ENCODE results near the gene EXOC4.

The EXOC4 gene

DNA sequence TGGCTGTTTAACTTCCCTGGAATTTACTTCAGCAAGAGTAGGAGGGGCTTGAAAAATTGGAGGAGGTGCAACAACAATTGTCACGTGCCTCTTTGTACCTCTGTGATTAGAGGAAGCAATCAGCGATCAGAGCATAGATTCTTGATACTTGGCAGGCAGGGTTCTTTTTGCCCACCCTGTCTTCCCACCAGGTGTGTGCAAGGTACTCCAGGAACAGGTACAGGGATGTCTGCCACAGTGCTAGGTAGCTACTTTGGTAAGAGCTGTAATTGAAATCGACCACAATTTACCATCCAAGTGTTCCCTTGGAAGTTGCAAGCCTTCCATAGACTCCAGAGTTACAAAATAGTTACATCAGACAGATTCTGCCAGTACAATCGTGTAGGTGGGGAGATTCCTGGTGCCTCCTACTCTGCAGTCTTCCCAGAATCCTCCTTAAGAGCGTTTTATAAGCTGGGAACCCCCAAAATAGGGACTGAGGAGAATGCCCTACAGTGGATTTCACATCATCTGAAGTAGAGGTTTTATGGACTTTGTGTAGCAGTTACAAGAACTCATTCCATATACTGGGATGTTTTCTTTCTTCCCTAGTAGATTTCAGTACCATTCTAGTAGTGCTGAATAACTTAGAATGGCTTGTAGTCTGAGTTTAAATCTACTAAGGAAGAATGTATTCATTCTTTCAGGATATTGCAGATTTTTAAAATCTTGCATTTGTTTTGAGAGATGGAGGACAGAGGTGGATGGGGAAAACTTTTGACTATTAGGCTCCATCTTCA, 101.9 kb downstream of the EXOC4 start:
- 88 to 89% methylated on average over 5 of the region's 5 CpGs for WGBS, 2 experiments
- no peaks in the 10 kb centered on the region for H3K4me1 ChIP-seq (ENCODE audit: control insufficient read depth, insufficient read depth, low read length)
- no peaks in the 10 kb centered on the region for H3K9me3 ChIP-seq (ENCODE audit: control insufficient read depth, low read length)
- H3K4me3 ChIP-seq (ENCODE audit: insufficient read depth, low read depth, low read length), result no peak overlapping the region
- no peak overlapping the region for H3K27ac ChIP-seq (ENCODE audit: insufficient read depth, low read depth, low read length, poor library complexity, severe bottlenecking)
- H3K27me3 ChIP-seq (ENCODE audit: control insufficient read depth, insufficient read depth, low read length, poor library complexity, severe bottlenecking), result no peaks in the 10 kb centered on the region
- no peaks in the 10 kb centered on the region for H3K36me3 ChIP-seq (ENCODE audit: control insufficient read depth, insufficient read depth, low read length)

DNA sequence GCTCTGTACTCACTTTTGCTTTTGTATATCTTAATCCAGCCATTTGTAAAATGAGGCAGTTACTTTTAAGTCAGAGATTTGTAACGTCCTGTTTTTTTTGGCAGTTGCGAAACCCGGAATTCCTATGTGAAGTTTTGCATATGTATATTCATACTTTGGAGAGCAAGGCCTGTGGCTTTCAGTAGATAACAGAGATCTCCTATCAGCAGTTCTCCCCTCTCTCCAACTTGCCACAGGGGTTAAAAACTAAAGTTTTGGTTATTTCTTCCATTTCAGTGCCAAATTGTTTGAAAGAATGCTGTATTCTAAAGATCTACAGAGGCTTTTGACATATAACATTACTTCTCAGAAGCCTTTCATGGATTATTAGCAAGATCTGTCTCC, 102.4 kb downstream of the EXOC4 start:
- no peaks in the 10 kb centered on the region for H3K9me3 ChIP-seq (ENCODE audit: control insufficient read depth, low read length)
- no peaks in the 10 kb centered on the region for H3K4me1 ChIP-seq (ENCODE audit: control insufficient read depth, insufficient read depth, low read length)
- H3K4me3 ChIP-seq (ENCODE audit: insufficient read depth, low read depth, low read length), result no peak overlapping the region
- H3K36me3 ChIP-seq (ENCODE audit: control insufficient read depth, insufficient read depth, low read length), result no peaks in the 10 kb centered on the region
- 73 to 75% methylated on average over 3 of the region's 3 CpGs for WGBS, 2 experiments
- H3K27ac ChIP-seq (ENCODE audit: insufficient read depth, low read depth, low read length, poor library complexity, severe bottlenecking), result no peak overlapping the region
- no peaks in the 10 kb centered on the region for H3K27me3 ChIP-seq (ENCODE audit: control insufficient read depth, insufficient read depth, low read length, poor library complexity, severe bottlenecking)

DNA sequence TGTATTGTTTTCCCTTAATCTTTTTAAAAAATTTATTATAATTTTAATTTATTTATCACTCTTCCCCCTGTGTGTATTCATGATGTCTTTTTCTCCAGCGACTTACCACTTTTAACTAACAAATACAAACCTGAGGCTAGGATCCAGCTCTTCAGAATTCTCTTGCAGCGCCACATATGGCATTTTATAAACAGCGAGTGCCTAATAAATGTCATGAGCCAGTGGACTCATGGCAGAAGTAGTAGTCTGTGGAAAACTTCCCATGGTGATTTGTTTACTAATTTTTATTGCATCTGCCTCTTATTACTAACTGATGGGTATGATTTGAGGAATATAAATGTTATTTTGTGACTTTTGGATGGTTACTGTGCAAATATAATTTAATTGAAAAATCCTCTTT, 102.9 kb downstream of the EXOC4 start:
- H3K4me3 ChIP-seq (ENCODE audit: insufficient read depth, low read depth, low read length), result no peak overlapping the region
- H3K4me1 ChIP-seq (ENCODE audit: control insufficient read depth, insufficient read depth, low read length), result no peaks in the 10 kb centered on the region
- no peaks in the 10 kb centered on the region for H3K9me3 ChIP-seq (ENCODE audit: control insufficient read depth, low read length)
- WGBS, 2 experiments, result 94 to 95% methylated on average over 3 of the region's 3 CpGs
- H3K27me3 ChIP-seq (ENCODE audit: control insufficient read depth, insufficient read depth, low read length, poor library complexity, severe bottlenecking), result no peaks in the 10 kb centered on the region
- no peak overlapping the region for H3K27ac ChIP-seq (ENCODE audit: insufficient read depth, low read depth, low read length, poor library complexity, severe bottlenecking)
- no peaks in the 10 kb centered on the region for H3K36me3 ChIP-seq (ENCODE audit: control insufficient read depth, insufficient read depth, low read length)

DNA sequence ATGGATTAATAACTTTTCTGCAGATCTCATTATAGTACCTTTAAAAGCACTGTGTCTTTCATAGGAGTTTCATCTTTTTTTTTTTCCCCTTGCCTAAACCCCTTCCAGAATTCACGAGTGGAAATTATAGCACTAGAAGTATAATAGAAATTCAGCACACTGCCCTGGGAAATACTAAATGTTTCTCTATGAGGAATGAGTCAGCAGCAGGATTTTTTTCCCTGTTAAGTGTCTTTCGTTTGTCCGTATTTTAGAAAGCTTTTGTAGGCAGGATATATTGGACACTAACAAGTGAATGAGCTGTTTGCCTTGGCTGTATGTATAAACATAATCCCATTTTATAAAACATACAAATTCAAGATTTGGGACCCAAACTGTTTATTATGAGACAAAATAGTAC, 105.8 kb downstream of the EXOC4 start:
- WGBS, 2 experiments, result 88 to 100% methylated on average over 2 to 3 of the region's 3 CpGs
- Histone ChIP-seq H3K9me3 (ENCODE audit: control insufficient read depth, low read length) (no peaks in the 10 kb centered on the region), H3K27me3 (ENCODE audit: control insufficient read depth, insufficient read depth, low read length, poor library complexity, severe bottlenecking) (no peaks in the 10 kb centered on the region), H3K4me3 (ENCODE audit: insufficient read depth, low read depth, low read length) (no peak overlapping the region), H3K4me1 (ENCODE audit: control insufficient read depth, insufficient read depth, low read length) (no peaks in the 10 kb centered on the region), H3K36me3 (ENCODE audit: control insufficient read depth, insufficient read depth, low read length) (no peaks in the 10 kb centered on the region), H3K27ac (ENCODE audit: insufficient read depth, low read depth, low read length, poor library complexity, severe bottlenecking) (no peak overlapping the region)

DNA sequence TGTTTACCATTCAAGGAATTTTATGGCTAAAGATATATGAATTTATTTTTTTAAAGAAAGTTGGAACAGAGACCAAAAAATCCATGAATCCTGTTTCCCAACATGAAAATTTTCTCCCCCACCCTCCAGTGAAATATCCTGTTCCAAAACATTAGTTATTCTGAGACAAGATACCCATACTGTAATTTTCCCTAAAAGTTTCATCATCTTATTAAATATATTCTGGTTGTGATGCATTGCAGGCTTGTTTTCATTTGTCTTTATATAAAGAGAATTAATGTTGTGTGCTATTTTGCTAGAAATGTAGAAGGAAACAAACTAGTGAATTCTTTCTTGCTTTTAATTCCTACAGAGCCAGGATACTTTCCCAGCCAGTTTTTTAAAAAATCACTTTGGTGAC, 106.6 kb downstream of the EXOC4 start:
- no peaks in the 10 kb centered on the region for H3K27me3 ChIP-seq (ENCODE audit: control insufficient read depth, insufficient read depth, low read length, poor library complexity, severe bottlenecking)
- H3K4me1 ChIP-seq (ENCODE audit: control insufficient read depth, insufficient read depth, low read length), result no peaks in the 10 kb centered on the region
- no peaks in the 10 kb centered on the region for H3K9me3 ChIP-seq (ENCODE audit: control insufficient read depth, low read length)
- H3K4me3 ChIP-seq (ENCODE audit: insufficient read depth, low read depth, low read length), result no peak overlapping the region
- H3K27ac ChIP-seq (ENCODE audit: insufficient read depth, low read depth, low read length, poor library complexity, severe bottlenecking), result no peak overlapping the region
- no peaks in the 10 kb centered on the region for H3K36me3 ChIP-seq (ENCODE audit: control insufficient read depth, insufficient read depth, low read length)

DNA sequence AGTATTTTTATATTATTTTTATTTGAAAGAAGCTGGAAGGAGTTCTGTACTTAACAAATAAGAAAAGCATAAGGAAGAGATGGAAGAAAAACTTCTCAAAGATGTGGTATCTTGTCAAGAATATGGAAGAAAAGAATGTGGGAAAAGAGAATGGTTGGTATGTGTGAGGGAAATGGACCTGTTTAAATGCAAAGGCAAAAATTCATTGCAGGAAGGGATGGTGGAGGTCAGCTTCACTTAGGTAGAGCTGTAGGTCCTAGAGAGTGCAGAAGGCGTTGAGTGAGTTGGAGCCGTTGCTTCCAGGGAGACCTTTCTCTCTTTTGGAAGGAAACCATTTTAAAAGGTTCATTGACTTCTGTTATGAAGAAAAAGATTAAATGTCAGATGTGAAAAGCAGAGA, 107.3 kb downstream of the EXOC4 start:
- Histone ChIP-seq H3K27ac (ENCODE audit: insufficient read depth, low read depth, low read length, poor library complexity, severe bottlenecking) (no peak overlapping the region), H3K9me3 (ENCODE audit: control insufficient read depth, low read length) (no peaks in the 10 kb centered on the region), H3K4me1 (ENCODE audit: control insufficient read depth, insufficient read depth, low read length) (no peaks in the 10 kb centered on the region), H3K4me3 (ENCODE audit: insufficient read depth, low read depth, low read length) (no peak overlapping the region), H3K36me3 (ENCODE audit: control insufficient read depth, insufficient read depth, low read length) (no peaks in the 10 kb centered on the region), H3K27me3 (ENCODE audit: control insufficient read depth, insufficient read depth, low read length, poor library complexity, severe bottlenecking) (no peaks in the 10 kb centered on the region)
- 90 to 92% methylated on average over 2 of the region's 2 CpGs for WGBS, 2 experiments

DNA sequence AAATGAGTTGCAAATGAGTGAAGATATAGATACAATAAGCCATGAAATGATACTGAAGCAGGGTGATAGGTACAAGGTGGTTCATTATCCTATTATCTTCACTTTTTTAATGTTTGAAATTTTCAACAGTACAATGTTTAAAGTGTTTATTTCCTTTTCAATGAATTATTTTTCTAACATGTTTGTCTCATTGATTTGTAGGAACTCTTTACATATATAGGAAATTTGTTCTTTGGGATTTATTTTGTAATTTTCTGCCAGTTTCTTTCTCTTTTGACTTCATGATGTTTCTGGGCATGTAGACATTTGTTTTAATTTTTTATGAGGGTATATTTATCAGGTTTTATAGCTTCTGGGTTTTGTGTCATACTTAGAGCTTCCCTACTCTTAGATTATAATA, 108.9 kb downstream of the EXOC4 start:
- Histone ChIP-seq H3K27me3 (ENCODE audit: control insufficient read depth, insufficient read depth, low read length, poor library complexity, severe bottlenecking) (no peaks in the 10 kb centered on the region), H3K9me3 (ENCODE audit: control insufficient read depth, low read length) (no peaks in the 10 kb centered on the region), H3K4me3 (ENCODE audit: insufficient read depth, low read depth, low read length) (no peak overlapping the region), H3K36me3 (ENCODE audit: control insufficient read depth, insufficient read depth, low read length) (no peaks in the 10 kb centered on the region), H3K4me1 (ENCODE audit: control insufficient read depth, insufficient read depth, low read length) (no peaks in the 10 kb centered on the region), H3K27ac (ENCODE audit: insufficient read depth, low read depth, low read length, poor library complexity, severe bottlenecking) (no peak overlapping the region)

GRCh38 chr7:133364959-133365690, 112.2 kb downstream of the EXOC4 start:
- Histone ChIP-seq H3K4me3 (ENCODE audit: insufficient read depth, low read depth, low read length) (no peak overlapping the region), H3K27ac (ENCODE audit: insufficient read depth, low read depth, low read length, poor library complexity, severe bottlenecking) (no peak overlapping the region)
- WGBS, 2 experiments, result 94 to 99% methylated on average over 3 to 4 of the region's 4 CpGs

GRCh38 chr7:133365917-133366316, 113.0 kb downstream of the EXOC4 start:
- H3K27ac ChIP-seq (ENCODE audit: insufficient read depth, low read depth, low read length, poor library complexity, severe bottlenecking), result no peak overlapping the region
- H3K4me3 ChIP-seq (ENCODE audit: insufficient read depth, low read depth, low read length), result no peak overlapping the region
- H3K27me3 ChIP-seq (ENCODE audit: control insufficient read depth, insufficient read depth, low read length, poor library complexity, severe bottlenecking), result no peaks in the 10 kb centered on the region
- WGBS, 2 experiments, result 96 to 100% methylated on average over 3 of the region's 3 CpGs
- H3K36me3 ChIP-seq (ENCODE audit: control insufficient read depth, insufficient read depth, low read length), result no peaks in the 10 kb centered on the region
- no peaks in the 10 kb centered on the region for H3K4me1 ChIP-seq (ENCODE audit: control insufficient read depth, insufficient read depth, low read length)
- no peaks in the 10 kb centered on the region for H3K9me3 ChIP-seq (ENCODE audit: control insufficient read depth, low read length)

More at GRCh38 chr7:133364959-133365690, 112.2 kb downstream of the EXOC4 start:
- Histone ChIP-seq H3K27me3 (ENCODE audit: control insufficient read depth, insufficient read depth, low read length, poor library complexity, severe bottlenecking) (no peaks in the 10 kb centered on the region), H3K9me3 (ENCODE audit: control insufficient read depth, low read length) (no peaks in the 10 kb centered on the region), H3K36me3 (ENCODE audit: control insufficient read depth, insufficient read depth, low read length) (no peaks in the 10 kb centered on the region), H3K4me1 (ENCODE audit: control insufficient read depth, insufficient read depth, low read length) (no peaks in the 10 kb centered on the region)

GRCh38 chr7:133367561-133367960, 114.7 kb downstream of the EXOC4 start:
- Histone ChIP-seq H3K4me3 (ENCODE audit: insufficient read depth, low read depth, low read length) (no peak overlapping the region), H3K4me1 (ENCODE audit: control insufficient read depth, insufficient read depth, low read length) (no peaks in the 10 kb centered on the region), H3K27ac (ENCODE audit: insufficient read depth, low read depth, low read length, poor library complexity, severe bottlenecking) (no peak overlapping the region), H3K9me3 (ENCODE audit: control insufficient read depth, low read length) (no peaks in the 10 kb centered on the region), H3K27me3 (ENCODE audit: control insufficient read depth, insufficient read depth, low read length, poor library complexity, severe bottlenecking) (no peaks in the 10 kb centered on the region), H3K36me3 (ENCODE audit: control insufficient read depth, insufficient read depth, low read length) (no peaks in the 10 kb centered on the region)
- WGBS, 2 experiments, result 94 to 96% methylated on average over 3 of the region's 3 CpGs
